HFFc6 (cell line): ENCODE results near the gene PIGQ. TPM values are rescaled to one million over a fixed set of nuclear protein-coding genes. Genes with fewer than 3 reads are reported as not detected.

Source experiments
- DNase-seq: peaks from one replicate; pipeline ENCODE4 v3.0.0-alpha.2; 2018
- H3K27ac Mint-ChIP-seq: 2 replicates; pipeline ENCODE4 v1.8.0; 2020; ENCODE audit warnings: mild to moderate bottlenecking, mixed read lengths
- H3K27me3 Mint-ChIP-seq: 2 replicates; pipeline ENCODE4 v1.8.0; 2021; ENCODE audit warnings: mild to moderate bottlenecking, moderate library complexity, mixed read lengths; ENCODE audit not compliant: insufficient read depth
- H3K36me3 Mint-ChIP-seq: 2 replicates; pipeline ENCODE4 v1.8.0; 2021; ENCODE audit warnings: low read depth, mixed read lengths
- H3K4me1 Mint-ChIP-seq: 2 replicates; pipeline ENCODE4 v1.8.0; 2020; ENCODE audit warnings: low read depth, mixed read lengths
- H3K4me3 Mint-ChIP-seq: 2 replicates; pipeline ENCODE4 v1.8.0; 2020; ENCODE audit warnings: mild to moderate bottlenecking, moderate library complexity, mixed read lengths
- H3K9me3 Mint-ChIP-seq: 2 replicates; pipeline ENCODE4 v1.8.0; 2020; ENCODE audit warnings: mild to moderate bottlenecking, mixed read lengths
- total RNA-seq, 6 experiments: library from RNA; stranded (reverse); fragmentation: NEBNext Ultra II Directional; extraction: Animal tissue kit (Norgen Biotek cat#: 25700); gene quantifications; 2 replicates in 1 of 6; 3 replicates in 5 of 6; pipeline ENCODE4 v1.2.3, GENCODE V29; 2021
- TF ChIP-seq, protein P1 (sequence below): fragments of 200-600 bp; sonication (generic); IDR thresholded peaks from 2 replicates; pipeline ENCODE4 v1.5.0; 2021; ENCODE audit warnings: antibody characterized with exemption, mild to moderate bottlenecking

The PIGQ gene
- total RNA-seq, 6 experiments from 2014 or later, result 30.4 to 39.5 (median 35.4) TPM

DNA sequence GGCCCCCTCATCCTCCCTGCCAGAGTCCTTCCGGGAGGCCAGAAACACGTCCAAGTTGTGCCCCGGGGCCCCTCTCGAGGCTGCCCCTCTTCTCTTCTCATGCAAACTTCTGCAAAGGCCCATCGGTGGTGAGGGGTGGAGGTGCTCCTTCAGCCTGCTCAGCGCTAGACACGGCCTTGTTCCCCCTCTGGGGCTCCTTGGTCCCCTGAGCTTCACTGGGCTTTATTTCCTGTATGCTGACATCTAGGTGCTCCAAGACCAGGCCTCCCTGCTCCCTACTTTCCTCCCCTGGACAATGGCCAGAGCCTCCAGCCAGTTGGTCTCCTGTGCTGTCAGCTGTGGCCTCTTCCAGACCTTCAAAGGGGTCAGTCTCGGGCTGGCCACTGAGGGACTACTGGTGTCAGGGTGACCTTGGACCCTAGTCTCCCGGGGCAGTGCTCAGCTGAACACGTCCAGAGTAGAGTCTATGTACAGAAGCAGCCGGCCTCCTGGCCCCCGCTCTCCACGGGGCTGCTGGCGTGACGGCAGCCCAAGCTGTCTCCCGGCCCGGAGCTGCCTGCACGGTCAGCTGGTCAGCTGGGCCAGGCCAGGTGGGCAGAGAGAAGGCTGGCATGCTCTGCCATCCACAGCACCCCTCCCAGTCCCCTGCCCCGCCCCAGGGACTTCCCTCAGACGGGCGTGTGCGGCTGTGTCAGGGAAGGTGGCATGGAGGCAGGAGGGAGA is 11.3 kb upstream of the PIGQ start:
- Mint-ChIP-seq H3K9me3 (no peaks in the 10 kb centered on the region), H3K36me3 (no peaks in the 10 kb centered on the region), H3K4me1 (peaks cover 8% of the 10 kb centered on the region), H3K27me3 (peaks cover 10% of the 10 kb centered on the region), H3K4me3 (no peak overlapping the region), H3K27ac (no peak overlapping the region)
- TF ChIP-seq, protein P1, sequence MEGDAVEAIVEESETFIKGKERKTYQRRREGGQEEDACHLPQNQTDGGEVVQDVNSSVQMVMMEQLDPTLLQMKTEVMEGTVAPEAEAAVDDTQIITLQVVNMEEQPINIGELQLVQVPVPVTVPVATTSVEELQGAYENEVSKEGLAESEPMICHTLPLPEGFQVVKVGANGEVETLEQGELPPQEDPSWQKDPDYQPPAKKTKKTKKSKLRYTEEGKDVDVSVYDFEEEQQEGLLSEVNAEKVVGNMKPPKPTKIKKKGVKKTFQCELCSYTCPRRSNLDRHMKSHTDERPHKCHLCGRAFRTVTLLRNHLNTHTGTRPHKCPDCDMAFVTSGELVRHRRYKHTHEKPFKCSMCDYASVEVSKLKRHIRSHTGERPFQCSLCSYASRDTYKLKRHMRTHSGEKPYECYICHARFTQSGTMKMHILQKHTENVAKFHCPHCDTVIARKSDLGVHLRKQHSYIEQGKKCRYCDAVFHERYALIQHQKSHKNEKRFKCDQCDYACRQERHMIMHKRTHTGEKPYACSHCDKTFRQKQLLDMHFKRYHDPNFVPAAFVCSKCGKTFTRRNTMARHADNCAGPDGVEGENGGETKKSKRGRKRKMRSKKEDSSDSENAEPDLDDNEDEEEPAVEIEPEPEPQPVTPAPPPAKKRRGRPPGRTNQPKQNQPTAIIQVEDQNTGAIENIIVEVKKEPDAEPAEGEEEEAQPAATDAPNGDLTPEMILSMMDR, result no peak
- no peak for DNase-seq

DNA sequence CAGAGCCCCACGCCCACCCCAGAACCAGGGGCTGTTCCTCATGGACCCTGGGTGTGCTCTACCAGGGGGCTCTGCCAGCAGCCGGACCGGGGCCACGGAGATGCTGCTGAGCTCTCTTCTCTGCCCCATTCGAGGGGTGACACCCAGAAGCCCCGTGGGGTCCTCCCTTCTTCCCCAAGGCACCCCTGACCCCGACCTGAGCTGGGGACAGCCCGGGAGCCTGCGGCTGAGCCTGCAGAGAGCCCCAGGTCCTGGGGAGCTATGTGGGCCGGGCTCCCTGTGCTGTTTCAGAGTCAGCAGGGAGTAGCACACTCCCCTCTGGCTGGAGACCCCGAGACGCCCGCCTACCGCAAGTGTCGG is 10.8 kb upstream of the PIGQ start:
- Mint-ChIP-seq H3K27me3 (peaks cover 10% of the 10 kb centered on the region), H3K4me3 (no peak overlapping the region), H3K36me3 (no peaks in the 10 kb centered on the region), H3K27ac (no peak overlapping the region), H3K4me1 (peaks cover 8% of the 10 kb centered on the region), H3K9me3 (no peaks in the 10 kb centered on the region)
- DNase-seq, result no peak
- TF ChIP-seq, protein P1, result no peak

DNA sequence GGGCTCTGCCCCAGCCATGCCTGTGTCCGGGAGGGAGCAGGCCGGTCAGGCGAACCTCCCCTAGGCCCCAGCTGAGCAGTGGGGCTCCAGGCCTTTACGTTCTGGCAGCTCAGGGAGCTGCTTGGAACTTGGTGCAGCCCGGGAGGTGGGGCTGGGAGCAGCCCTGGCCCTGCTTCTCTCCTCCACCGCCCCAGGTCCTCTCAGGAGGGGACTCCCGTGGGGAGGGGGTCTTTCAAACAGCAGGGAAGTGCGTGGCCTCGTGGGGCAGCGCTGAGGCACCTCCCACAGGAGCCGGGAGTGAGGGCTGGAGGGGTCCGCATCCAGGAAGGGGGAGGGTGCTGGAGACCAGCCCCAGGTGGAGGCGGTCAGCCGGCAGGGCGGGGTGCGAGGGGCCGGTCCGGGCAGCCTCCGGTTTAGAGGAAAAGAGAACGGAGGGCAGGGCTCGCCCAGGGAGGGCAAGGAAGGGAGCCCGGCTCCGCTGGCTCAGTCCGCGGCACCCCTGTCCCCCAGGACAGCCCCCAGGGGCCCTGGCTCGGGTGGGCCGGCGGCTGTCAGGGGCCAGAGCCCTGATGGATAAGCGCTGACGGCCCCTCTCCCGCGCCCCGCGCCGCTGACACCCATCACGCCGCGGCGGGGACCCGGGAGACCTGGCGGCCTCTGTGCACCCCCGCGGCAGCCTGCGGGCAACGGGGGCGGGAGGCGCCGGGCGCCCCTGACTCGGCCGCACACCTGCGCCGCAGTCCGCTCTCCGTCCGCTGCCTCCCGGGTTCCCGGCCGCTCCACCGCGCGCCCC is 10.2 kb upstream of the PIGQ start:
- TF ChIP-seq, protein P1, result no peak
- no peaks in the 10 kb centered on the region for H3K9me3 Mint-ChIP-seq
- no peak for DNase-seq
- H3K27ac Mint-ChIP-seq, result no peak overlapping the region
- H3K4me3 Mint-ChIP-seq, result no peak overlapping the region
- no peaks in the 10 kb centered on the region for H3K36me3 Mint-ChIP-seq
- H3K27me3 Mint-ChIP-seq, result peaks cover 10% of the 10 kb centered on the region
- peaks cover 2% of the 10 kb centered on the region for H3K4me1 Mint-ChIP-seq

DNA sequence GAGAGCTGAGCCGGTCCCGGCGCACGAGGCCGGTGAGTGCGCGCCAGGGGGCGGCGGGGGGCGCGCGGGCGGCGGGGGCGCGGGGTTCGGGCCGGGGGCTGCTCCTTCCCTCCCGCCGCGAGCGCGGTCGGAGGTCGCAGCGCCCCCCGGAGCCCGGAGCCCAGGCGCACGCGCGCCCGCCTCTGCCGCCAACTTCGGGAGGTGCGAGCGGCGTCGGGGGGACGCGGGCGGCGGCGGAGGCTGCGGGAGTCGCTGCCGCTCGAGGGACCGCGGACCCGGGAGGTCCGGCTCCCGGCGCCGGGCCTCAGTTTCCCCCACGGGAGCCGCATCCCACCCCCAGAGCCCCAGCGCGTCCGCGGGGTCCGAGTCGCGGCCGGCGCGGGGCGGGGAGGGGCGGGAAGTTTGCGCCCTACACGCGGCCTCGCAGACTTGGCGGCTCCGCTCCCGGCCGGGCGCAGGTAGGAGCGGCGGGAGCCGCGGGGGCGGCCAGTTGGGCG is 9.5 kb upstream of the PIGQ start, which contains the start of gene PRR35:
TSS of gene PRR35 (plus strand) at position 191 of the 497 bp plus-strand sequence. CDS start 2,901 bp downstream, outside the sequence.
- Mint-ChIP-seq H3K27me3 (peaks cover 10% of the 10 kb centered on the region), H3K36me3 (no peaks in the 10 kb centered on the region), H3K4me1 (no peaks in the 10 kb centered on the region), H3K9me3 (no peaks in the 10 kb centered on the region), H3K27ac (no peak within 1 kb of the TSS), H3K4me3 (no peak within 1 kb of the TSS)
- TF ChIP-seq, protein P1, result no peak
- DNase-seq, result no peak

DNA sequence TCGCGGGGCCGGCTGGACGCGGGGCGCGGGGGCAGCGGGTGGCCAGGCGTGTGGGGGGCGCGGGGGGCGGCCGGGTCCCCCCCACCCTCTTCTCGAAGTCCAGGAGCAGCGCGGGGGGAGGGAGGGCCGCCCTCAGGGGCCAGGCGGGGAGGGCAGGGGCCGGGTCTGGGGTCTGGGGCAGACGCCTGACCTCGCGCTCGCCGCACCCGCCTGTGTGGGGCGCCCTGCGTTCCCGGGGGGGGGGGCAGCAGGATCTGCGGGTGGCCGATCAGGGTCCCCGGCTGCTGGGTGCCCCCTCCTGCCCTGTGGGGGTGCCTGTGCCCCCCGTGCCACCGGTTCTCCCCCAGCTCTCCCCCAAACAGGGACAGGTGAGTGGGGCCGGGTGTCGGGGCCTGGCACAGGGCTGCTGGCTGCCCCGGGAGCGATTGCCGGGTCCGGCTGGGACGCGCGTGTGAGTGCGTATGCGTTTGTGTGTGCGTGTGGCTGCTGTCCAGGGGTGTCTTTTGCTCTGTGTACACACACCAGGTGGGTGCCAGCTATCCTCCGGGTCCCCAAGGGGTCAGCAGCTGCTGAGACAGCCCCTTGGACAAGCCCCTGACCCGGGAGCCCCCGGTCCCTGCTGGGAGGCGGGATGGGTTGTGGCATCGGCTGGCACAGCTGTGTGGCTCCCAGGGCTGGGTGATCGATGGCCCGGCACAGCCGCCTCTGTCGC is 8.9 kb upstream of the PIGQ start:
- peaks cover 10% of the 10 kb centered on the region for H3K27me3 Mint-ChIP-seq
- no peaks in the 10 kb centered on the region for H3K9me3 Mint-ChIP-seq
- no peak overlapping the region for H3K4me3 Mint-ChIP-seq
- H3K4me1 Mint-ChIP-seq, result no peaks in the 10 kb centered on the region
- no peak for DNase-seq
- no peaks in the 10 kb centered on the region for H3K36me3 Mint-ChIP-seq
- TF ChIP-seq, protein P1, result no peak
- H3K27ac Mint-ChIP-seq, result no peak overlapping the region
